ENCODE results near the gene USE1. TPM values are rescaled to one million over a fixed set of nuclear protein-coding genes. Genes with fewer than 3 reads are reported as not detected.

USE1 gene
- total and polyA plus RNA-seq, 4 donors = 9.6 to 27.8 (median 18.1) TPM

DNA sequence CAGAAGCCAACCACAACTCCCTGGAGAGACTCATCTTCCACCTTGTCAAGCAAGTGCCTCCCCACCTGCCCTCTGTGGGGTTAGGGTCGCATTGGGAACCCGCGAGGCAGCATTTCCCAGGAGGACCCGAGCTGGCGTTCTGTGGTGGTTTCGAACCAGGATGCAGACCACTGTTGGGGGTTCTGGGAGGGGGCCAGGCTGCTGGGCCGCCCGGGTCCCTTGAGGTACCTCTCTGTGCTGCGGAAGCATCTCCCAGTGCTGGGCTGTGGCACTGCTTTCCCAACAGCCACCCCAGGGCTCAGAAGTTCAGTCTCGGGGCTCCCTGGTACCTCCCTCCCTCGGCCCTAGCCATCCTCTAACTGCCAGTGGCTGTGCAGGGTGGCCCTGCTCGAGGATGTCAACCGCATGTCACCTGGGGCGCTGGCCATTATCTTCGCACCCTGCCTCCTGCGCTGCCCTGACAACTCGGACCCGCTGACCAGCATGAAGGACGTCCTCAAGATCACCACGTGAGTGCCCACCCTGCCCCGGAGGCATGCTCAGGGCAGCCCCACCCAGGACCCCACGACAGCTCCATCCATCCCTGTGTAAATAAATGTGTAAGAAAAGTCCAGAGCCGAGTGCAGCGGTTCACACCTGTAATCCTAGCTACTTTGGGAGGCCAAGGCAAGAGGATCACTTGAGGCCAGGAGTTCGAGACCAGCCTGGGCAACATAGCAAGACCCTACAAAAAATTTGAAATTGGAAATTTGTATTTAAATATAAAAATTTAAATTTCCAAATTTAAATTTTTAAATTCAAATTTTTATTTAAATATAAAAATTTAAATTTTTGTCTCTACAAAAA is 8.2 kb upstream of the USE1 start:
- TF ChIP-seq SP1 (IDR thresholded peaks at IDR 0.05) (no peak), EGR1 (IDR thresholded peaks at IDR 0.05; ENCODE audit: low read depth in 2 of 2) (no peak), JUND (IDR thresholded peaks at IDR 0.05) (no peak), FOXA2 (IDR thresholded peaks at IDR 0.05) (no peak), YY1 (IDR thresholded peaks at IDR 0.05) (no peak), HNF4A (conservative IDR thresholded peaks at IDR 0.05) (no peak), FOXA1 (IDR thresholded peaks at IDR 0.05) (no peak)
- TF ChIP-seq, protein P1, sequence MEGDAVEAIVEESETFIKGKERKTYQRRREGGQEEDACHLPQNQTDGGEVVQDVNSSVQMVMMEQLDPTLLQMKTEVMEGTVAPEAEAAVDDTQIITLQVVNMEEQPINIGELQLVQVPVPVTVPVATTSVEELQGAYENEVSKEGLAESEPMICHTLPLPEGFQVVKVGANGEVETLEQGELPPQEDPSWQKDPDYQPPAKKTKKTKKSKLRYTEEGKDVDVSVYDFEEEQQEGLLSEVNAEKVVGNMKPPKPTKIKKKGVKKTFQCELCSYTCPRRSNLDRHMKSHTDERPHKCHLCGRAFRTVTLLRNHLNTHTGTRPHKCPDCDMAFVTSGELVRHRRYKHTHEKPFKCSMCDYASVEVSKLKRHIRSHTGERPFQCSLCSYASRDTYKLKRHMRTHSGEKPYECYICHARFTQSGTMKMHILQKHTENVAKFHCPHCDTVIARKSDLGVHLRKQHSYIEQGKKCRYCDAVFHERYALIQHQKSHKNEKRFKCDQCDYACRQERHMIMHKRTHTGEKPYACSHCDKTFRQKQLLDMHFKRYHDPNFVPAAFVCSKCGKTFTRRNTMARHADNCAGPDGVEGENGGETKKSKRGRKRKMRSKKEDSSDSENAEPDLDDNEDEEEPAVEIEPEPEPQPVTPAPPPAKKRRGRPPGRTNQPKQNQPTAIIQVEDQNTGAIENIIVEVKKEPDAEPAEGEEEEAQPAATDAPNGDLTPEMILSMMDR (IDR thresholded peaks at IDR 0.05; ENCODE audit: low read depth, low read length, missing input control) = no peak
- TF ChIP-seq, protein P2, sequence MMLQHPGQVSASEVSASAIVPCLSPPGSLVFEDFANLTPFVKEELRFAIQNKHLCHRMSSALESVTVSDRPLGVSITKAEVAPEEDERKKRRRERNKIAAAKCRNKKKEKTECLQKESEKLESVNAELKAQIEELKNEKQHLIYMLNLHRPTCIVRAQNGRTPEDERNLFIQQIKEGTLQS (IDR thresholded peaks at IDR 0.05) = no peak
- TF ChIP-seq, protein P3, sequence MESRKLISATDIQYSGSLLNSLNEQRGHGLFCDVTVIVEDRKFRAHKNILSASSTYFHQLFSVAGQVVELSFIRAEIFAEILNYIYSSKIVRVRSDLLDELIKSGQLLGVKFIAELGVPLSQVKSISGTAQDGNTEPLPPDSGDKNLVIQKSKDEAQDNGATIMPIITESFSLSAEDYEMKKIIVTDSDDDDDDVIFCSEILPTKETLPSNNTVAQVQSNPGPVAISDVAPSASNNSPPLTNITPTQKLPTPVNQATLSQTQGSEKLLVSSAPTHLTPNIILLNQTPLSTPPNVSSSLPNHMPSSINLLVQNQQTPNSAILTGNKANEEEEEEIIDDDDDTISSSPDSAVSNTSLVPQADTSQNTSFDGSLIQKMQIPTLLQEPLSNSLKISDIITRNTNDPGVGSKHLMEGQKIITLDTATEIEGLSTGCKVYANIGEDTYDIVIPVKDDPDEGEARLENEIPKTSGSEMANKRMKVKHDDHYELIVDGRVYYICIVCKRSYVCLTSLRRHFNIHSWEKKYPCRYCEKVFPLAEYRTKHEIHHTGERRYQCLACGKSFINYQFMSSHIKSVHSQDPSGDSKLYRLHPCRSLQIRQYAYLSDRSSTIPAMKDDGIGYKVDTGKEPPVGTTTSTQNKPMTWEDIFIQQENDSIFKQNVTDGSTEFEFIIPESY (IDR thresholded peaks at IDR 0.05) = no peak
- TF ChIP-seq, protein P4, sequence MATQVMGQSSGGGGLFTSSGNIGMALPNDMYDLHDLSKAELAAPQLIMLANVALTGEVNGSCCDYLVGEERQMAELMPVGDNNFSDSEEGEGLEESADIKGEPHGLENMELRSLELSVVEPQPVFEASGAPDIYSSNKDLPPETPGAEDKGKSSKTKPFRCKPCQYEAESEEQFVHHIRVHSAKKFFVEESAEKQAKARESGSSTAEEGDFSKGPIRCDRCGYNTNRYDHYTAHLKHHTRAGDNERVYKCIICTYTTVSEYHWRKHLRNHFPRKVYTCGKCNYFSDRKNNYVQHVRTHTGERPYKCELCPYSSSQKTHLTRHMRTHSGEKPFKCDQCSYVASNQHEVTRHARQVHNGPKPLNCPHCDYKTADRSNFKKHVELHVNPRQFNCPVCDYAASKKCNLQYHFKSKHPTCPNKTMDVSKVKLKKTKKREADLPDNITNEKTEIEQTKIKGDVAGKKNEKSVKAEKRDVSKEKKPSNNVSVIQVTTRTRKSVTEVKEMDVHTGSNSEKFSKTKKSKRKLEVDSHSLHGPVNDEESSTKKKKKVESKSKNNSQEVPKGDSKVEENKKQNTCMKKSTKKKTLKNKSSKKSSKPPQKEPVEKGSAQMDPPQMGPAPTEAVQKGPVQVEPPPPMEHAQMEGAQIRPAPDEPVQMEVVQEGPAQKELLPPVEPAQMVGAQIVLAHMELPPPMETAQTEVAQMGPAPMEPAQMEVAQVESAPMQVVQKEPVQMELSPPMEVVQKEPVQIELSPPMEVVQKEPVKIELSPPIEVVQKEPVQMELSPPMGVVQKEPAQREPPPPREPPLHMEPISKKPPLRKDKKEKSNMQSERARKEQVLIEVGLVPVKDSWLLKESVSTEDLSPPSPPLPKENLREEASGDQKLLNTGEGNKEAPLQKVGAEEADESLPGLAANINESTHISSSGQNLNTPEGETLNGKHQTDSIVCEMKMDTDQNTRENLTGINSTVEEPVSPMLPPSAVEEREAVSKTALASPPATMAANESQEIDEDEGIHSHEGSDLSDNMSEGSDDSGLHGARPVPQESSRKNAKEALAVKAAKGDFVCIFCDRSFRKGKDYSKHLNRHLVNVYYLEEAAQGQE (IDR thresholded peaks at IDR 0.05) = no peak
- TF ChIP-seq, protein P5, sequence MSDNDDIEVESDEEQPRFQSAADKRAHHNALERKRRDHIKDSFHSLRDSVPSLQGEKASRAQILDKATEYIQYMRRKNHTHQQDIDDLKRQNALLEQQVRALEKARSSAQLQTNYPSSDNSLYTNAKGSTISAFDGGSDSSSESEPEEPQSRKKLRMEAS (IDR thresholded peaks at IDR 0.05) = no peak
- 95% methylated on average over 25 of the region's 25 CpGs for WGBS
- no peaks in the 10 kb centered on the region for H3K4me1 ChIP-seq (ENCODE audit: control insufficient read depth in 4 of 4, insufficient read depth in 4 of 4, low read length in 3 of 4)

More for the DNA sequence above, 8.2 kb upstream of the USE1 start:
- Histone ChIP-seq H3K9me3 (ENCODE audit: control insufficient read depth in 4 of 4, low read length in 3 of 4) (no peaks in the 10 kb centered on the region), H3K27me3 (ENCODE audit: control insufficient read depth in 4 of 4, insufficient read depth in 4 of 4, low read length in 3 of 4) (no peaks in the 10 kb centered on the region), H3K9ac (ENCODE audit: low read depth in 1 of 2, low read length in 2 of 2) (no peak overlapping the region), H3K27ac (ENCODE audit: low read depth in 1 of 2, low read length in 2 of 2) (no peak overlapping the region), H3K4me3 (ENCODE audit: low read depth in 1 of 3, low read length in 3 of 3) (no peak overlapping the region), H3K36me3 (ENCODE audit: control insufficient read depth in 4 of 4, insufficient read depth in 3 of 4, low read depth in 1 of 4, low read length in 3 of 4) (peaks cover 5 to 33% (median 11%) of the 10 kb centered on the region in 4 donors)
- DNase-seq (ENCODE audit: low spot score) = no peak
